SK-N-MC (cell line): ENCODE results near the gene GPC6.

ENCODE experiments used
- EZH2 ChIP-seq: fragments of 200-600 bp; sonication (generic); IDR thresholded peaks from one replicate; pipeline ENCODE4 v1.6.1; 2017; ENCODE audit warnings: antibody characterized with exemption
- FOXP2 ChIP-seq: optimal IDR thresholded peaks from 2 replicates; pipeline ENCODE3; 2011; ENCODE audit warnings: mild to moderate bottlenecking, moderate library complexity; ENCODE audit not compliant: insufficient read depth; ENCODE audit errors: extremely low read length, control extremely low read depth
- POLR2AphosphoS5 ChIP-seq: IDR thresholded peaks from 2 replicates; pipeline ENCODE4 v1.6.1; 2012; ENCODE audit warnings: mild to moderate bottlenecking, low read depth, low read length, borderline replicate concordance

- TF ChIP-seq POLR2AphosphoS5: no peak
- no peak for TF ChIP-seq EZH2
- TF ChIP-seq FOXP2: no peak
Observed at GRCh38 chr13:93265800-93266199, 39.2 kb downstream of the GPC6 start.
